ENCODE data around the gene MCTP1. TPM values are rescaled to one million over a fixed set of nuclear protein-coding genes. Genes with fewer than 3 reads are reported as not detected.

The MCTP1 gene
- total RNA-seq, 1 experiment from 2014 or later, result 25.8 TPM

DNA sequence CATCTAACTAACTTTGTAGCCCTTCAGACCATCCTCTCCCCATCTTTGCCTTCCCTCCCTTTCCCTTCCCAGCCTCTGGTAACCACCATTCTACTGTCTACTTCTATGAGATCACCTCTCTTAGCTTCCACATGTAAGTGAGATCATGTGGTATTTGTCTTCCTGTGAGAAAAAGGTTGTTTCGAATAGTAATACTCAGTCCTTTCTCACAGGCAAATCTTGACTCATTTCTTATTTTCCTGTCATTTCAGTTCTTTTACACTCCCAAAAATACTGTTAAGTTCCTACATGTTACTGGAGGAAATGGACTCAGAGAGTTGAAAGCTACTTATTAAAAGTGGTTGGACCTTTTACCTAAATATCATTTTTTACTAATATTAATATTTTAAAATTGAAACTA, 584.3 kb downstream of the MCTP1 start:
- Histone ChIP-seq H3K4me3 (ENCODE audit: low read depth, low read length, poor library complexity, severe bottlenecking) (no peak overlapping the region), H3K9me3 (ENCODE audit: low read depth, low read length, poor library complexity, severe bottlenecking) (no peaks in the 10 kb centered on the region), H3K27me3 (replicated peaks; ENCODE audit: insufficient read depth, low read depth, low read length, poor library complexity) (no peaks in the 10 kb centered on the region), H3K36me3 (ENCODE audit: insufficient read depth, low read length, poor library complexity, severe bottlenecking) (no peaks in the 10 kb centered on the region), H3K27ac (ENCODE audit: low read depth, low read length, poor library complexity, severe bottlenecking) (no peak overlapping the region), H3K4me1 (ENCODE audit: insufficient read depth, low read length, poor library complexity, severe bottlenecking) (peaks cover 6% of the 10 kb centered on the region)
- CTCF ChIA-PET, result no interaction called here
- no peak for DNase-seq (ENCODE audit: low spot score)
- POLR2A ChIA-PET (ENCODE audit: low non-redundant PET), result no interaction called here
- BruUV-seq (replicated peaks), result no TSS peak
- intact Hi-C loops (cut with micrococcal nuclease; ENCODE audit: unreplicated experiment), result no loop called here
- no peak for TF ChIP-seq EZH2 (IDR thresholded peaks at IDR 0.05; ENCODE audit: borderline replicate concordance, low read depth, low read length, poor library complexity, severe bottlenecking)
- TF ChIP-seq, protein P1, sequence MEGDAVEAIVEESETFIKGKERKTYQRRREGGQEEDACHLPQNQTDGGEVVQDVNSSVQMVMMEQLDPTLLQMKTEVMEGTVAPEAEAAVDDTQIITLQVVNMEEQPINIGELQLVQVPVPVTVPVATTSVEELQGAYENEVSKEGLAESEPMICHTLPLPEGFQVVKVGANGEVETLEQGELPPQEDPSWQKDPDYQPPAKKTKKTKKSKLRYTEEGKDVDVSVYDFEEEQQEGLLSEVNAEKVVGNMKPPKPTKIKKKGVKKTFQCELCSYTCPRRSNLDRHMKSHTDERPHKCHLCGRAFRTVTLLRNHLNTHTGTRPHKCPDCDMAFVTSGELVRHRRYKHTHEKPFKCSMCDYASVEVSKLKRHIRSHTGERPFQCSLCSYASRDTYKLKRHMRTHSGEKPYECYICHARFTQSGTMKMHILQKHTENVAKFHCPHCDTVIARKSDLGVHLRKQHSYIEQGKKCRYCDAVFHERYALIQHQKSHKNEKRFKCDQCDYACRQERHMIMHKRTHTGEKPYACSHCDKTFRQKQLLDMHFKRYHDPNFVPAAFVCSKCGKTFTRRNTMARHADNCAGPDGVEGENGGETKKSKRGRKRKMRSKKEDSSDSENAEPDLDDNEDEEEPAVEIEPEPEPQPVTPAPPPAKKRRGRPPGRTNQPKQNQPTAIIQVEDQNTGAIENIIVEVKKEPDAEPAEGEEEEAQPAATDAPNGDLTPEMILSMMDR (conservative IDR thresholded peaks at IDR 0.05; ENCODE audit: low read depth, low read length), result no peak

DNA sequence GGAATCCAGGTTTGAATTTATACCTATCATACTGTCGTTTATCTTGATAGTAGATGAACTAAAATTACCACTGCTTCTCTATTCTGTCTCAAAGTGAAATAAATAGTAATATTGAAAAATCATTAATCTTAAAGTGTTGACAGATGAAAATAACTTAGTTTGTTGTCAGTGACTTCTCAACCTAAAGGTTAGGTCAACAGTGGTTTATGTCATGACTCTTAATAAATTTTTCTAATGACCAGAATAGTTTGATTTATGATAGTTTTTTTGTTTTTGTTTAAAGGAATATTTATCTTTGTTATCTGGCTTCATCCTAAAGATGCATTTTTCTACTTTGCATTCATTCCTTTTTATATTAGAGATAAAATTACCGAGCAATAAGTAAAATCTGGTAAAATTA, 585.3 kb downstream of the MCTP1 start:
- no peaks in the 10 kb centered on the region for H3K9me3 ChIP-seq (ENCODE audit: low read depth, low read length, poor library complexity, severe bottlenecking)
- ChIA-PET POLR2A (ENCODE audit: low non-redundant PET) (no interaction called here), CTCF (no interaction called here)
- intact Hi-C loops (cut with micrococcal nuclease; ENCODE audit: unreplicated experiment), result no loop called here
- peaks cover 6% of the 10 kb centered on the region for H3K36me3 ChIP-seq (ENCODE audit: insufficient read depth, low read length, poor library complexity, severe bottlenecking)
- H3K4me1 ChIP-seq (ENCODE audit: insufficient read depth, low read length, poor library complexity, severe bottlenecking), result no peaks in the 10 kb centered on the region
- no peak for DNase-seq (ENCODE audit: low spot score)
- BruUV-seq (replicated peaks), result no TSS peak
- no peak for TF ChIP-seq EZH2 (IDR thresholded peaks at IDR 0.05; ENCODE audit: borderline replicate concordance, low read depth, low read length, poor library complexity, severe bottlenecking)
- TF ChIP-seq, protein P1 (conservative IDR thresholded peaks at IDR 0.05; ENCODE audit: low read depth, low read length), result no peak
- no peaks in the 10 kb centered on the region for H3K27me3 ChIP-seq (replicated peaks; ENCODE audit: insufficient read depth, low read depth, low read length, poor library complexity)
- H3K27ac ChIP-seq (ENCODE audit: low read depth, low read length, poor library complexity, severe bottlenecking), result no peak overlapping the region
- no peak overlapping the region for H3K4me3 ChIP-seq (ENCODE audit: low read depth, low read length, poor library complexity, severe bottlenecking)

DNA sequence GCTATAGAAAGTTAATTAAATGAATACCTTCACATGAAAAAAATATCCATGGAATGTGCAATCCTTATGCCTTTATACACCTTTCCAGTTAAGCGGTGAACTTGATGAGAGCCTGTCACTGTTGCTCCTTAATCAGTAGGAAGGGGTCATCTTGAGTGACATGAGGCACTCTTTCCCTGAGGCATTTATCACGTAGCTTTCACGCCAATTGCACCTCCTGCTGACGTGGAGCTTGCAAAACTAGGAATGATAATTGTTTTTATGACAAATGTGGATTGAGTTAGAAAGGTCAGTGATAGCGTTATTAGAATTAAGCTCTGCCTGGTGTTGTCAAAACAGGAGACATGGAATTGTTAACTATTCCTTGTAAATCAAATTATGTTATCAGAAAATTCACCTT, 586.7 kb downstream of the MCTP1 start:
- CTCF ChIA-PET, result no interaction called here
- H3K4me3 ChIP-seq (ENCODE audit: low read depth, low read length, poor library complexity, severe bottlenecking), result no peak overlapping the region
- TF ChIP-seq EZH2 (IDR thresholded peaks at IDR 0.05; ENCODE audit: borderline replicate concordance, low read depth, low read length, poor library complexity, severe bottlenecking), result no peak
- TF ChIP-seq, protein P1 (conservative IDR thresholded peaks at IDR 0.05; ENCODE audit: low read depth, low read length), result no peak
- intact Hi-C loops (cut with micrococcal nuclease; ENCODE audit: unreplicated experiment), result no loop called here
- no peak for DNase-seq (ENCODE audit: low spot score)
- no peaks in the 10 kb centered on the region for H3K9me3 ChIP-seq (ENCODE audit: low read depth, low read length, poor library complexity, severe bottlenecking)
- POLR2A ChIA-PET (ENCODE audit: low non-redundant PET), result no interaction called here
- no TSS peak for BruUV-seq (replicated peaks)
- no peak overlapping the region for H3K27ac ChIP-seq (ENCODE audit: low read depth, low read length, poor library complexity, severe bottlenecking)
- H3K4me1 ChIP-seq (ENCODE audit: insufficient read depth, low read length, poor library complexity, severe bottlenecking), result no peaks in the 10 kb centered on the region
- H3K36me3 ChIP-seq (ENCODE audit: insufficient read depth, low read length, poor library complexity, severe bottlenecking), result peaks cover 9% of the 10 kb centered on the region
- H3K27me3 ChIP-seq (replicated peaks; ENCODE audit: insufficient read depth, low read depth, low read length, poor library complexity), result no peaks in the 10 kb centered on the region
